Osteoblast (primary cell): ENCODE data around the gene GUCY2F. TPM values are rescaled to one million over a fixed set of nuclear protein-coding genes. Genes with fewer than 3 reads are reported as not detected.

ENCODE experiments used
- DNase-seq: peaks from one replicate; pipeline ENCODE4 v3.0.0; 2011; ENCODE audit warnings: low spot score, mixed read lengths; ENCODE audit not compliant: insufficient read length; ENCODE audit errors: missing footprints
- H2AFZ ChIP-seq: 2 replicates; pipeline ENCODE4 v1.6.0; 2011; ENCODE audit warnings: mild to moderate bottlenecking, low read length
- H3K27ac ChIP-seq: 2 replicates; pipeline ENCODE4 v1.5.1; 2011; ENCODE audit warnings: mild to moderate bottlenecking, low read depth, low read length, moderate library complexity
- H3K27me3 ChIP-seq: 2 replicates; pipeline ENCODE4 v1.6.0; 2012; ENCODE audit warnings: mild to moderate bottlenecking, control low read depth, inconsistent platforms, low read length, moderate library complexity; ENCODE audit not compliant: insufficient read depth
- H3K36me3 ChIP-seq: 2 replicates; pipeline ENCODE4 v1.5.1; 2011; ENCODE audit warnings: mild to moderate bottlenecking, low read length, control low read depth, moderate library complexity; ENCODE audit not compliant: insufficient read depth
- H3K4me1 ChIP-seq: 2 replicates; pipeline ENCODE4 v1.5.1; 2011; ENCODE audit warnings: mild to moderate bottlenecking, low read length, control low read depth, moderate library complexity; ENCODE audit not compliant: insufficient read depth
- H3K4me2 ChIP-seq: 2 replicates; pipeline ENCODE4 v1.6.0; 2011; ENCODE audit warnings: mild to moderate bottlenecking, low read length; ENCODE audit not compliant: insufficient read depth
- H3K4me3 ChIP-seq: fragments of 200-600 bp; sonication (generic); 3 replicates; pipeline ENCODE4 v1.5.1; 2012; ENCODE audit warnings: mild to moderate bottlenecking, low read length, inconsistent platforms; ENCODE audit not compliant: insufficient read depth
- H3K79me2 ChIP-seq: 2 replicates; pipeline ENCODE4 v1.6.0; 2012; ENCODE audit warnings: mild to moderate bottlenecking, low read length, control low read depth, inconsistent platforms; ENCODE audit not compliant: insufficient read depth
- H3K9me3 ChIP-seq: 2 replicates; pipeline ENCODE4 v1.5.1; 2011; ENCODE audit warnings: low read depth, low read length, control low read depth
- H4K20me1 ChIP-seq: 2 replicates; pipeline ENCODE4 v1.6.0; 2012; ENCODE audit warnings: mild to moderate bottlenecking, low read length, control low read depth; ENCODE audit not compliant: insufficient read depth
- CTCF ChIP-seq: IDR thresholded peaks from 2 replicates; pipeline ENCODE4 v1.5.1; 2011; ENCODE audit warnings: mild to moderate bottlenecking, low read depth, low read length, moderate library complexity; ENCODE audit errors: extremely low read depth
- total RNA-seq: library from RNA; depleted of rRNA; stranded (reverse); fragments of >200 nt; gene quantifications from 2 replicates; pipeline ENCODE4 v1.2.3, GENCODE V29; 2012

GUCY2F gene
- total RNA-seq, 1 donor = not detected

GRCh38 chrX:109501176-109501575, 19.3 kb upstream of the GUCY2F start:
- H3K79me2 ChIP-seq = no peaks in the 10 kb centered on the region
- peaks cover 19% of the 10 kb centered on the region for H3K27me3 ChIP-seq
- no peaks in the 10 kb centered on the region for H3K36me3 ChIP-seq
- no peak overlapping the region for H2AFZ ChIP-seq
- DNase-seq = no peak
- H3K4me2 ChIP-seq = no peak overlapping the region
- no peak overlapping the region for H3K27ac ChIP-seq
- no peak overlapping the region for H3K4me3 ChIP-seq
- no peaks in the 10 kb centered on the region for H4K20me1 ChIP-seq
- TF ChIP-seq CTCF = no peak
- H3K9me3 ChIP-seq = no peaks in the 10 kb centered on the region
- no peaks in the 10 kb centered on the region for H3K4me1 ChIP-seq

GRCh38 chrX:109498434-109498833, 16.5 kb upstream of the GUCY2F start:
- no peaks in the 10 kb centered on the region for H3K4me1 ChIP-seq
- no peaks in the 10 kb centered on the region for H3K79me2 ChIP-seq
- TF ChIP-seq CTCF = no peak
- no peak for DNase-seq
- no peaks in the 10 kb centered on the region for H3K36me3 ChIP-seq
- no peak overlapping the region for H3K27ac ChIP-seq
- no peak overlapping the region for H3K4me3 ChIP-seq
- H2AFZ ChIP-seq = no peak overlapping the region
- H3K27me3 ChIP-seq = peaks cover 35% of the 10 kb centered on the region
- H3K9me3 ChIP-seq = no peaks in the 10 kb centered on the region
- no peak overlapping the region for H3K4me2 ChIP-seq
- H4K20me1 ChIP-seq = no peaks in the 10 kb centered on the region

DNA sequence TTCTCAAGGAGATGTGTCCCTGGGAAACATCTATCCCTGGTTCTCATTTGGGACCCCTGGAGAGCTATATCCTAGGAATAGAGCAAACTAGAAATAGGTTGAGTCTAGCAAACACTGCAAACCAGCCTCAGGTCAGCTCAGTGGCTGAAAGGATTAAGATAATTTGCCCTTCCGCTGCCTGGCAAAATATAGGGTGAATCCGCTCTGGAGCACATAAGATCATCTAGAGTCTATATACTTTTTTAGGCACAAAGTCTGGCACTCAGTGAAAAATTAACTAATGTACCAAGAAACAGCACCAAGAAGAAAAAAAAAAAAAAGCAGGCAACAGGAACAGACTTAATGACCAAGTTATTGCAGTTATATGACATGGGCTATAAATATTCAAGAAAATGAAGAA, 7.3 kb upstream of the GUCY2F start:
- Histone ChIP-seq H2AFZ (no peak overlapping the region), H3K4me1 (no peaks in the 10 kb centered on the region), H3K4me3 (no peak overlapping the region), H3K36me3 (no peaks in the 10 kb centered on the region), H3K79me2 (no peaks in the 10 kb centered on the region), H4K20me1 (no peaks in the 10 kb centered on the region), H3K4me2 (no peak overlapping the region), H3K27ac (no peak overlapping the region), H3K27me3 (peaks cover 25% of the 10 kb centered on the region), H3K9me3 (no peaks in the 10 kb centered on the region)
- DNase-seq = no peak
- no peak for TF ChIP-seq CTCF

GRCh38 chrX:109487640-109488039, 5.8 kb upstream of the GUCY2F start:
- Histone ChIP-seq H3K4me2 (no peak overlapping the region), H3K9me3 (no peaks in the 10 kb centered on the region), H3K4me3 (no peak overlapping the region), H3K79me2 (no peaks in the 10 kb centered on the region), H3K27ac (no peak overlapping the region), H4K20me1 (no peaks in the 10 kb centered on the region), H3K27me3 (peaks cover 23% of the 10 kb centered on the region), H2AFZ (no peak overlapping the region), H3K4me1 (no peaks in the 10 kb centered on the region), H3K36me3 (no peaks in the 10 kb centered on the region)
- TF ChIP-seq CTCF = no peak
- DNase-seq = no peak
